A673 (cell line): ENCODE results near the gene CCDC13. TPM values are rescaled to one million over a fixed set of nuclear protein-coding genes. Genes with fewer than 3 reads are reported as not detected.

Experiments
- BruUV-seq: library from RNA; stranded (reverse); fragments of 400-500 nt; replicated peaks from 2 replicates; lab custom pipeline; 2021; lab: Mats Ljungman, UMichigan
- CTCF ChIA-PET: fragments of 300-600 bp; sonication (Branson Sonifier 250); formaldehyde crosslinking; loops from one replicate; lab custom pipeline; 2022; ENCODE audit warnings: antibody characterized with exemption; lab: Charles Lee
- POLR2A ChIA-PET: fragments of 300-600 bp; sonication (Branson Sonifier 250); formaldehyde crosslinking; loops from one replicate; lab custom pipeline; 2022; ENCODE audit warnings: antibody characterized with exemption; ENCODE audit not compliant: low non-redundant PET; lab: Charles Lee
- DNase-seq: peaks from one replicate; pipeline ENCODE4 v3.0.0-alpha.2; 2015; ENCODE audit warnings: low spot score
- H3K27ac ChIP-seq: fragments of 200-600 bp; sonication (generic); 2 replicates; pipeline ENCODE4 v1.5.1; 2016; ENCODE audit warnings: mixed run types, low read depth, mild to moderate bottlenecking, mixed read lengths, antibody characterized with exemption, low read length; ENCODE audit not compliant: poor library complexity, severe bottlenecking
- H3K27me3 ChIP-seq: fragments of 200-600 bp; sonication (generic); replicated peaks from 2 replicates; pipeline ENCODE4 v1.6.1; 2017; ENCODE audit warnings: mixed run types, low read depth, mild to moderate bottlenecking, mixed read lengths, antibody characterized with exemption, low read length; ENCODE audit not compliant: insufficient read depth, poor library complexity
- H3K36me3 ChIP-seq: fragments of 200-600 bp; sonication (generic); 2 replicates; pipeline ENCODE4 v1.6.1; 2016; ENCODE audit warnings: mixed run types, mild to moderate bottlenecking, mixed read lengths, antibody characterized with exemption, low read length; ENCODE audit not compliant: insufficient read depth, poor library complexity, severe bottlenecking
- H3K4me1 ChIP-seq: fragments of 200-600 bp; sonication (generic); 2 replicates; pipeline ENCODE4 v1.6.1; 2017; ENCODE audit warnings: mixed run types, mild to moderate bottlenecking, mixed read lengths, antibody characterized with exemption, low read length; ENCODE audit not compliant: insufficient read depth, poor library complexity, severe bottlenecking
- H3K4me3 ChIP-seq: fragments of 200-600 bp; sonication (generic); 2 replicates; pipeline ENCODE4 v1.5.1; 2016; ENCODE audit warnings: low read depth, mixed run types, mild to moderate bottlenecking, mixed read lengths, low read length; ENCODE audit not compliant: poor library complexity, severe bottlenecking
- H3K9me3 ChIP-seq: fragments of 200-600 bp; sonication (generic); 2 replicates; pipeline ENCODE4 v1.6.1; 2016; ENCODE audit warnings: mixed run types, low read depth, mild to moderate bottlenecking, mixed read lengths, antibody characterized with exemption, low read length; ENCODE audit not compliant: poor library complexity, severe bottlenecking
- CTCF ChIP-seq: fragments of 300-800, 200-600 bp; sonication (generic); conservative IDR thresholded peaks from 2 replicates; pipeline ENCODE4 v1.5.1; 2017; ENCODE audit warnings: low read depth, mild to moderate bottlenecking, antibody characterized with exemption, low read length, moderate library complexity, mixed read lengths
- EZH2 ChIP-seq: fragments of 200-600 bp; sonication (generic); IDR thresholded peaks from 2 replicates; pipeline ENCODE4 v1.6.1; 2017; ENCODE audit warnings: borderline replicate concordance, low read depth, mild to moderate bottlenecking, mixed read lengths, antibody characterized with exemption, low read length; ENCODE audit not compliant: poor library complexity, severe bottlenecking
- intact Hi-C: fragments of 100-400 bp; cut with micrococcal nuclease; formaldehyde crosslinking; loops from one replicate; pipeline ENCODE4 v1.10.0; 2022; ENCODE audit not compliant: unreplicated experiment
- total RNA-seq: library from RNA; stranded (reverse); gene quantifications from 2 replicates; pipeline ENCODE4 v1.2.3, GENCODE V29; 2021

Gene CCDC13
- total RNA-seq, 1 experiment from 2014 or later = not detected

GRCh38 chr3:42753757-42754156 is 19.3 kb downstream of the CCDC13 start:
- ChIA-PET CTCF (no interaction called here), POLR2A (no interaction called here)
- no peak for DNase-seq
- intact Hi-C loops = no loop called here
- TF ChIP-seq EZH2 (no peak), CTCF (no peak)
- H3K27ac ChIP-seq = no peak overlapping the region
- no TSS peak for BruUV-seq
- no peaks in the 10 kb centered on the region for H3K27me3 ChIP-seq
- no peaks in the 10 kb centered on the region for H3K4me1 ChIP-seq
- no peaks in the 10 kb centered on the region for H3K9me3 ChIP-seq
- H3K4me3 ChIP-seq = no peak overlapping the region
- no peaks in the 10 kb centered on the region for H3K36me3 ChIP-seq

GRCh38 chr3:42752961-42753360 is 20.1 kb downstream of the CCDC13 start:
- no peak overlapping the region for H3K4me3 ChIP-seq
- no TSS peak for BruUV-seq
- TF ChIP-seq CTCF = no peak
- no peak for TF ChIP-seq EZH2
- no peaks in the 10 kb centered on the region for H3K36me3 ChIP-seq
- H3K27me3 ChIP-seq = no peaks in the 10 kb centered on the region
- ChIA-PET POLR2A (no interaction called here), CTCF (no interaction called here)
- no peak for DNase-seq
- no peak overlapping the region for H3K27ac ChIP-seq
- H3K9me3 ChIP-seq = no peaks in the 10 kb centered on the region
- peaks cover 3% of the 10 kb centered on the region for H3K4me1 ChIP-seq
- intact Hi-C loops = no loop called here

GRCh38 chr3:42752441-42752840 is 20.6 kb downstream of the CCDC13 start:
- DNase-seq = no peak
- peaks cover 6% of the 10 kb centered on the region for H3K4me1 ChIP-seq
- H3K9me3 ChIP-seq = no peaks in the 10 kb centered on the region
- H3K27ac ChIP-seq = no peak overlapping the region
- CTCF ChIA-PET = no interaction called here
- H3K27me3 ChIP-seq = no peaks in the 10 kb centered on the region
- no TSS peak for BruUV-seq
- no peaks in the 10 kb centered on the region for H3K36me3 ChIP-seq
- POLR2A ChIA-PET = no interaction called here
- no peak for TF ChIP-seq CTCF
- TF ChIP-seq EZH2 = no peak
- no peak overlapping the region for H3K4me3 ChIP-seq
- intact Hi-C loops = no loop called here
